B cell (primary cell): ENCODE data around the gene ANKS6.

Experiments used
- EZH2 ChIP-seq: IDR thresholded peaks from 2 replicates; pipeline ENCODE4 v1.6.1; 2012; ENCODE audit warnings: borderline replicate concordance, low read depth, mild to moderate bottlenecking, moderate library complexity, low read length; ENCODE audit not compliant: insufficient read depth, poor library complexity, severe bottlenecking
- TF ChIP-seq, protein P1 (sequence below): fragments of 200-600 bp; IDR thresholded peaks from one replicate; pipeline ENCODE4 v1.8.0; 2022; ENCODE audit warnings: antibody characterized with exemption, mild to moderate bottlenecking

DNA sequence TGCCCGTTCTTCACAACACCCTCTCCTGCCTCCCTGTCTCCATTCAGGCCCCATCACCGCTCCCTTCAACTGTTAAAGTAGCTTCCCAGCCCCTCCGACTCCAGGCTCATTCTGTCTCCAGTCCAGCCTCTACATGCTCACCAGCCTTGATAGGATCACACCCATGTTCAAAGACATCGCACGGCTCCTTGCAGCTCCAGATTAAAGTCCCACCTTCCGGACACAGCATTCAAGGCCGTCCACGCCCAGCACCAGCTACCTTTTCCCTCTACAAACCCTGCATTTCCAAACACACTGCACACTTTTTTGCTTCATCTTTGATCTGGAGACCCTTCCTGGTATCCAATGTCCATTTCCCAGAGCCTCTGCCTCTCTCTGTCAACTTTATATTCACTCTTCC is 94.0 kb downstream of the ANKS6 start:
- no peak for TF ChIP-seq EZH2
- TF ChIP-seq, protein P1, sequence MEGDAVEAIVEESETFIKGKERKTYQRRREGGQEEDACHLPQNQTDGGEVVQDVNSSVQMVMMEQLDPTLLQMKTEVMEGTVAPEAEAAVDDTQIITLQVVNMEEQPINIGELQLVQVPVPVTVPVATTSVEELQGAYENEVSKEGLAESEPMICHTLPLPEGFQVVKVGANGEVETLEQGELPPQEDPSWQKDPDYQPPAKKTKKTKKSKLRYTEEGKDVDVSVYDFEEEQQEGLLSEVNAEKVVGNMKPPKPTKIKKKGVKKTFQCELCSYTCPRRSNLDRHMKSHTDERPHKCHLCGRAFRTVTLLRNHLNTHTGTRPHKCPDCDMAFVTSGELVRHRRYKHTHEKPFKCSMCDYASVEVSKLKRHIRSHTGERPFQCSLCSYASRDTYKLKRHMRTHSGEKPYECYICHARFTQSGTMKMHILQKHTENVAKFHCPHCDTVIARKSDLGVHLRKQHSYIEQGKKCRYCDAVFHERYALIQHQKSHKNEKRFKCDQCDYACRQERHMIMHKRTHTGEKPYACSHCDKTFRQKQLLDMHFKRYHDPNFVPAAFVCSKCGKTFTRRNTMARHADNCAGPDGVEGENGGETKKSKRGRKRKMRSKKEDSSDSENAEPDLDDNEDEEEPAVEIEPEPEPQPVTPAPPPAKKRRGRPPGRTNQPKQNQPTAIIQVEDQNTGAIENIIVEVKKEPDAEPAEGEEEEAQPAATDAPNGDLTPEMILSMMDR, result no peak
